Stimulated activated CD8-positive, alpha-beta memory T cell treated with anti-CD3 and anti-CD28 coated beads, Interleukin-4, amount 100 ng/mL, for 24 hours (primary cell): Measurements from ENCODE around the gene PTPRG.
A peak's percentile ranks its signal among the peaks of the same experiment; 100 is the strongest.

ENCODE experiments used
- DNase-seq: peaks from one replicate; pipeline ENCODE4 v3.0.0-alpha.2; 2020; ENCODE audit warnings: low read depth

The PTPRG gene

DNA sequence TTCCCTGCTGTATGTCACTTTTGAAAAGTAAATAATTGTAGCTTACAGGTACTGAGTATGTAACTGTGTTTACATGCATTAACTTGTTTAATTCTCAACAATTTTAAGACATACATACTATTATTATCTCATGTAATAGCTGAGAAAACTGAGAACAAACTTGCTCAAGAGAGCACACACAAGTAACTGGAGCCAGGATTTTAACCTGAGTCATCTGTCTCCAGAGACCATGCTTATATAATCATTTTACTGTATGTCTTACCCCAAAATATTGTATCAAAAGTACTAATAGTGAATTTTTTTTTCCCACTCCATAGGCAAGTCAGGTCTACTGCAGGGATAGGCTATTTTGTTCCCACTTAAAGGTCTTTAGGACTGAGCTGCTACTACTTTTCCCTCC is 716.6 kb downstream of the PTPRG start:
- no peak for DNase-seq

- no peak for DNase-seq
These were observed 720.4 kb downstream of the PTPRG start for GRCh38 chr3:62281726-62282125.

DNA sequence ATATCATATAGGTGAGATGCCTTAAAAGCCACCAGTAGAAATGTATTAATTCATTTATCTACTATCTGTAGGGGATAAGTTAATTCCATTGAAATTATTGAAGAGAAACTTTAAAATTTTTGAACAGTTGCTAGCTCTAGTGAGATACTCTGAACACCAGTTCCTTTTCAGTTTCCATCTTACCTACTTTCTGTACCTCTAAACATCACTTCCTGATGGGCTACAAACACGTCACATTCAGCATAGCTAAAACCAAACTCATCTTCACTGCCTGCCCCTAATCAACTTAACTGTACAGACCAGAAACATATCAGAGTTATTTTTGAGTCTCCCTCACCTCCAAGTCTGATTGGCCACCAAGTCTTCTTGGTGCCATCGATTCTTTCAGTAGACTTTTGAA is 723.1 kb downstream of the PTPRG start:
- no peak for DNase-seq

DNA sequence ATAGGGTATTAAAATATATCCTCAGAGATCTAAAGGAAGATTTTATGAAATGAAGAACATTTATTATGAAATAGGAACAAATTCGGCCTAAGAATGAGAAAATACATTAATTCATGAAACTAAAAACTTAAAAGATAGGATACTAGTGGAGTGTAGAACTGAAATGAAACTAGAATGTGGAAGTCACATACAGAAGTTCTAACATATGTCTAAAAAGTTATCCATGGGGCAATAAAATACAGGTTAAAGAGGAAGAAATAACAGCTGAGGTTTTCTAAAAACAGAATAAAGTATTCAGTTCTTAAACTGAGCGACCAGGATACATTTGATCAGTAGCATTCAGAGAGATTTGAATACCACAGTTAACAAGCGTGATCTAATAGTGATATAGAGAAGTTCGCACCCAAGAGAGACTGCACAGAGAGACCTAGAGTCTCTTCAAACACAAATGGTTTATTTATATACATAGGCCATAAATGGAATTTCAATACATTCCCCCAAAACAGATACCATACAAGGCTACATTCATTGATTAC is 726.1 kb downstream of the PTPRG start:
- no peak for DNase-seq

- no peak for DNase-seq
These were observed 728.6 kb downstream of the PTPRG start for GRCh38 chr3:62289922-62290321.

DNA sequence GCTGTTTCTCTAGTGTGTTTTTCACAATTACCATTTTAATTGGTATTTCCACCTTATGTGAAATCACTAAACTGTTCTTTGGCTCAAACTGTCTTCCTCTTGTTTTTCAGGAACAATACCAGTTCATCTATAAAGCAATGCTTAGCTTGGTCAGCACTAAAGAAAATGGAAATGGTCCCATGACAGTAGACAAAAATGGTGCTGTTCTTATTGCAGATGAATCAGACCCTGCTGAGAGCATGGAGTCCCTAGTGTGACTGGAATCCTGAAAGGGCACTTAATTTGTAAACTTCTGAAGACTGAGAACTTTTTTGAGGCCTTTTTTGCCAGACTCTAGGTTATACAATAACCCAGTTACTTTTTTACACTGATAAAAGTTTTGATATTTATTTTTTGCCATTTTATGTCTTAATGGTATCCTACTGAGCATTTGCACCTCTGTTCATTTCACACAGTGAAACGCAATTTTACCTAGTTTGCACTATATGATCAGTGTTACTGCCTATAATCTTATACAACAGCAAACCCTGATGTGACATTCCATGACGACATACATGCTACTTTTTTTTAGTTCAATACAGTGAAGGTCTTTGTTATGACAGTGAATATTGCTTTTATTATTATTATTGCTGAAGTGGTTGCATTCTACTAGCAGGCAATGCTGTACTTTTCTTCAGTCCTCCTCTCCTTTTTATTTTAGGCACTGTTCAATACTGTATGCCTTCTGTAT is 731.8 kb downstream of the PTPRG start:
- no peak for DNase-seq

GRCh38 chr3:62295571-62295970 is 734.2 kb downstream of the PTPRG start:
- no peak for DNase-seq

- DNase-seq: no peak
These were observed 739.2 kb downstream of the PTPRG start for GRCh38 chr3:62300617-62301016.

DNA sequence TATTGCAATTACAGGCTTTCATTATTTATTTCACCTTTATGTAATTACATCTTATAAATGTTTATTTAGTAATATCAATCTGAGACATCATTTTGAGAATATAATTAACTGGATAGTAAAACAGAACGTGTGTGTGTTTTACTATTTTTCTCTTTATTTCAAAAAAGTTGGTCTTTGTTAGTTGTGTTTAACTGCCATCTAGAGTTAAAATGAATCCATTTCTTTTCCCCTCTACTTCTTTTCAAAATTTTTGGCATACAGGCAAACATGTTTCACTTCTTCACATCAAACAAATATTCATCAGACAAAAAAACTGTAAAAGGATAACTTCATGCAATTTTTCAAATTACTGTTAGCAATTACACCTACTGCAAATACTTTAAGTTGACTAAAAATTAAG is 750.8 kb downstream of the PTPRG start:
- no peak for DNase-seq

GRCh38 chr3:62316525-62316924 is 755.2 kb downstream of the PTPRG start:
- DNase-seq: no peak

DNA sequence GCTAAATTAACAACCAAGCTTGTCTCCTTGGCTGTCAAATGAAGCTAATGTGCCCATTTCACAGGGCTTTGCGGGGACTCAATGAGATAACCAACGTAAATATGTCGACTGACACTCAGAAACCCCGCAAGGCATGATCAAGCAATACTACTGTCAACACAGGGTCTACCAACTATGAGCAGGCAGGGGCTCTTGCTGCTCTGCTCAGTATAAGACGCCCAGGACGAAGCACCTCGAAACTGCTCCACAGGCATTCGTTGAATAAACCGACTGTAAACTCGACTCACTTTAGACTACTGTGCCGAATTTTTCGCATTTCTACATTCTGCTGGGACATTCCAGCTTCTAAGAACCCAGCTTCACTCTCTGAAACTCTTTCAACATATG is 757.0 kb downstream of the PTPRG start:
- no peak for DNase-seq

- peak; percentile 52 for DNase-seq
These were observed 757.6 kb downstream of the PTPRG start for GRCh38 chr3:62318752-62319569.

- no peak for DNase-seq
These were observed 758.3 kb downstream of the PTPRG start for GRCh38 chr3:62319570-62320243.

- DNase-seq: no peak
These were observed 761.9 kb downstream of the PTPRG start for GRCh38 chr3:62323241-62323640.

- no peak for DNase-seq
These were observed 764.5 kb downstream of the PTPRG start for GRCh38 chr3:62325896-62326295.

DNA sequence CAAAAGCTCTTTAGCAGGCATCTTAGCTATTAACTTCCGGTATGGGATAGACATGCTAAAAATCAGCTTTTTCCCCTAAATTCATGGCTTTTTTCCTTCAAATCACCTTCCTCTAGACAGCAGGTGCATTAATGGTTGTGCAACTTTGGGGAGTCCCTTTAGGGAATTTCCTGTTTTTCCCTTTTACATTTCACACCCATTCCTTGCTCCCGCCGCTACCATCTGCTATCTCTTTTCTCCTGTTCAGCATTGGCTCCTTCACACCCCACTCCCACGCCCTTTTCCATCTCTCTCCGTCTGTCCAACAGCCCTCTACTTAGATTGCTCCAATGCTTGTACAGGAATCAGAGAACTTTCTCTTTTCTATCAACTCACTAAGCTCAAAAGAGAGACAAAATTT is 768.6 kb downstream of the PTPRG start:
- DNase-seq: no peak

DNA sequence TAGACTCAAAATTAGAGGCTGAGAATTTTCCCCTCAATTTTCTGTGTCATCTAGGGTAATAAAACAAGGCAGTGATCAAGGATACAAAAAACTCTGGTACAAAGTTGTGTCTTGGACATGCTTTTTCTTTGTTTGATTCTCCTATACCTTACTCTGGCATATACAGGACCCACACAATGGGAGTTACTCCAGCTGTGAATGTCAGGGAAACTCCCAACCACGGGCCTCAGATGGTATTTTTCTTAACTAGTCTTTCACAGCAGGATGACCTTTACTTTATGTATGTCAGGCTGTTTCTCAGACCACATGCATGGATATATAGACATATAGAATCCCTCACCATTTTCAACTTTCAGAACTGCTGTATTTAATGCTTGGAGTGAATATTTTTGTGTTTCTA is 770.6 kb downstream of the PTPRG start:
- DNase-seq: no peak

DNA sequence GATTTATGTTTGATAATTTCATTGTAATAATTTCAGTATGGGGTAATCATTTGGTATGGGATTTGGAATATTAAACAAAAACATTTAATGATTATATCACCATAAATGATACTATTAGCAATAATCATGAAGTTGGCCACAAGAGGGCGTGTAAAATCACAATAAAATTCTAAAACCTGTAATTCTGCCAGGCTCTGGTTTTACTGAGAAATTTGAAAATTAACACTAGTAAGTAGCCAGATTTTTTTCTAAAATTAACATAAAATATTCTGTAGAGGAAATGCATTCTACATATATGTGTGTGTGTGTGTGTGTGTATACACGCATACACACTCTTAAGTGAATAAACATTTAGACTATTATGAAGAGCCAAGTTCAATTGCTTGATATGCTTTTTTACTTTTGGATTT is 771.5 kb downstream of the PTPRG start:
- DNase-seq: no peak

GRCh38 chr3:62335196-62335595 is 773.8 kb downstream of the PTPRG start:
- no peak for DNase-seq

- no peak for DNase-seq
These were observed 782.4 kb downstream of the PTPRG start for GRCh38 chr3:62343755-62344154.
